ENCODE measurements around the gene MED15. TPM values are rescaled to one million over a fixed set of nuclear protein-coding genes. Genes with fewer than 3 reads are reported as not detected.
A peak's percentile ranks its signal among the peaks of the same experiment; 100 is the strongest.

The MED15 gene
- total RNA-seq, 2 donors from 2014 or later, result 61.4 to 62.7 TPM

GRCh38 chr22:20575724-20576444, 68.5 kb downstream of the MED15 start:
- Histone ChIP-seq H3K9ac (ENCODE audit: extremely low read depth, low read length, poor library complexity, severe bottlenecking) (no peak overlapping the region), H3K27me3 (ENCODE audit: control insufficient read depth, insufficient read depth, low read length, poor library complexity, severe bottlenecking) (no peaks in the 10 kb centered on the region), H3K36me3 (ENCODE audit: control insufficient read depth, insufficient read depth, low read length) (peaks cover 81% of the 10 kb centered on the region), H3K9me3 (ENCODE audit: control insufficient read depth, low read length) (no peaks in the 10 kb centered on the region), H3K4me1 (ENCODE audit: control insufficient read depth, insufficient read depth, low read length) (no peaks in the 10 kb centered on the region), H3K4me3 (ENCODE audit: low read length) (no peak overlapping the region), H3K27ac (ENCODE audit: low read depth, low read length) (no peak overlapping the region)
- Mint-ChIP-seq H3K9me3 (no peaks in the 10 kb centered on the region), H3K27ac (no peak overlapping the region), H3K4me3 (no peak overlapping the region), H3K4me1 (no peaks in the 10 kb centered on the region), H3K27me3 (ENCODE audit: insufficient read depth) (no peaks in the 10 kb centered on the region), H3K36me3 (ENCODE audit: low read depth) (peaks cover 51% of the 10 kb centered on the region)
- no peak for TF ChIP-seq CTCF (conservative IDR thresholded peaks at IDR 0.05)
- no peak for DNase-seq
- 97% methylated on average over 5 to 6 of the region's 6 CpGs for WGBS, 2 experiments (ENCODE audit: insufficient coverage in 1 of 2, insufficient read length in 1 of 2)

GRCh38 chr22:20576445-20576816, 69.0 kb downstream of the MED15 start:
- Mint-ChIP-seq H3K27ac (peak overlapping the region; percentile 68), H3K36me3 (ENCODE audit: low read depth) (peaks cover 48% of the 10 kb centered on the region), H3K4me3 (no peak overlapping the region), H3K9me3 (no peaks in the 10 kb centered on the region), H3K27me3 (ENCODE audit: insufficient read depth) (no peaks in the 10 kb centered on the region), H3K4me1 (no peaks in the 10 kb centered on the region)
- Histone ChIP-seq H3K27me3 (ENCODE audit: control insufficient read depth, insufficient read depth, low read length, poor library complexity, severe bottlenecking) (no peaks in the 10 kb centered on the region), H3K9ac (ENCODE audit: extremely low read depth, low read length, poor library complexity, severe bottlenecking) (no peak overlapping the region), H3K27ac (ENCODE audit: low read depth, low read length) (no peak overlapping the region), H3K9me3 (ENCODE audit: control insufficient read depth, low read length) (no peaks in the 10 kb centered on the region), H3K4me1 (ENCODE audit: control insufficient read depth, insufficient read depth, low read length) (no peaks in the 10 kb centered on the region), H3K36me3 (ENCODE audit: control insufficient read depth, insufficient read depth, low read length) (peaks cover 78% of the 10 kb centered on the region), H3K4me3 (ENCODE audit: low read length) (no peak overlapping the region)
- 90 to 100% methylated on average over 1 to 3 of the region's 3 CpGs for WGBS, 2 experiments (ENCODE audit: insufficient coverage in 1 of 2, insufficient read length in 1 of 2)
- TF ChIP-seq CTCF (conservative IDR thresholded peaks at IDR 0.05), result no peak
- DNase-seq, result no peak

GRCh38 chr22:20577045-20577444, 69.6 kb downstream of the MED15 start:
- no peak for TF ChIP-seq CTCF (conservative IDR thresholded peaks at IDR 0.05)
- no peak overlapping the region for H3K4me3 Mint-ChIP-seq

More at GRCh38 chr22:20577045-20577444, 69.6 kb downstream of the MED15 start:
- Histone ChIP-seq H3K27ac (ENCODE audit: low read depth, low read length) (no peak overlapping the region), H3K4me1 (ENCODE audit: control insufficient read depth, insufficient read depth, low read length) (no peaks in the 10 kb centered on the region), H3K9ac (ENCODE audit: extremely low read depth, low read length, poor library complexity, severe bottlenecking) (no peak overlapping the region), H3K27me3 (ENCODE audit: control insufficient read depth, insufficient read depth, low read length, poor library complexity, severe bottlenecking) (no peaks in the 10 kb centered on the region), H3K36me3 (ENCODE audit: control insufficient read depth, insufficient read depth, low read length) (peaks cover 72% of the 10 kb centered on the region), H3K4me3 (ENCODE audit: low read length) (no peak overlapping the region), H3K9me3 (ENCODE audit: control insufficient read depth, low read length) (no peaks in the 10 kb centered on the region)
- peak overlapping the region; percentile 68 for H3K27ac Mint-ChIP-seq
- WGBS, 2 experiments (ENCODE audit: insufficient coverage in 1 of 2, insufficient read length in 1 of 2), result 90 to 100% methylated on average over 1 of the region's 1 CpG
- no peaks in the 10 kb centered on the region for H3K9me3 Mint-ChIP-seq
- DNase-seq, result no peak
- no peaks in the 10 kb centered on the region for H3K4me1 Mint-ChIP-seq
- H3K27me3 Mint-ChIP-seq (ENCODE audit: insufficient read depth), result no peaks in the 10 kb centered on the region
- H3K36me3 Mint-ChIP-seq (ENCODE audit: low read depth), result peaks cover 43% of the 10 kb centered on the region

All from endodermal cell (in vitro differentiated cells).